ENCODE data around the gene IMMT. TPM values are rescaled to one million over a fixed set of nuclear protein-coding genes. Genes with fewer than 3 reads are reported as not detected.

The IMMT gene
- total RNA-seq, 1 experiment from 2014 or later: 52.1 TPM

DNA sequence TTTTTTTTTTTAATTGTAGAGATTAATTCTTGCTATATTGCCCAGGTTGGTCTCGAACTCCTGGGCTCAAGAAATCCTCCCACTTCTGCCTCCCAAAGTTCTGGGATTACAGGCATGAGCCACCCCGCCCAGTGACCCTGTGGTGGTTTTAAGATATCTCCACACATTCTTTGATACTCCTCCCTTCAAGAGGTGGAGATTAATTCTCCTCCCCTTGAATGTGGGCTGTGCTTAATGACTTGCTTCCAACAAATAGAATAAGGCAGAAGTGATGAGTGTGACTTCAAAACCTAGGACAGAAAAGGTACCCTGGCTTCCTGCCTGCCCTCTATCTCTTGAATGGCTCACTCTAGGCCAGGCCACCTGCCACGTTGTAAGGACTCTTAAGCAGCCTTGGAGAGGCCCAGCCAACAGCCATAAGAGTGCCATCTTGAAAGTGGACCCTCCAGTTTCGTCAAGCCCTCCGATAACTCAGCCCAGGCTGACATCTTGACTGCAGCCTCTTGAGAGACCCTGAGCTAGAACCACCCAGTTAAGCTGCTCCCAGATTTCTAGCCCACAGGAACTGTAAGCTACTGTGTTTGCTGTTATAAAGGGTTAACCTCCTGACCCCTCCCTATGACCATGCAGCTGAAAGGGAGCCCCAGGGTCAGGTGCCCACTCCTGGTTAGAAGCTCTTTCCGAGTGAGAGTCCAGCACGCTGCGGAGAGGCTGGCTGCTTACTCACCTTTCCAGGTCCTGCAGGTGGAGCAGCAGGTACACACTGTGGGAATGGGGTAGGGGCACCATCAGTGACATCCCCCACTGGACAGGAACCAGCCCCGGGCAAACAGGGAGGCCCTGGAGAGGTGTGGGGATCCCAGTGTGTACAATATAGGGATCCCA is 31.6 kb upstream of the IMMT start:
- no peak for DNase-seq (ENCODE audit: low spot score)

DNA sequence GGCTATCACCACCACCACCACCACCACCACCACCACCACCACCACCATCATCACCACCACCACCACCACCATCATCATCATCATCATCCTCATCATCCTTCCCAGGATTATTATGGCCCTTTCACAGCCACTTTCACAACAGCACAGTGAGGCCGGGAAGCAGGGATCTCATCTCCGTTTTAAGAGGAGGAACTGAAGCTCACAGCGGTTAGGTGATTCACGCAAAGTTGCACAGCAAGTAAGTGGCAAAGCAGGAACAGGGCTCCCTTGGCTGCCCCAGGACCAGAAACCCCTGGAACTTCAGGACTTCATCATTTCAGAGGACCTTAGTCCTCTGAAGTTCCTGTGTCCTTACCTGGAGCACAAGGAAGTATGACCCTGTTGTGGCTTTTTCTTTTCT is 30.8 kb upstream of the IMMT start:
- no peak for DNase-seq (ENCODE audit: low spot score)

DNA sequence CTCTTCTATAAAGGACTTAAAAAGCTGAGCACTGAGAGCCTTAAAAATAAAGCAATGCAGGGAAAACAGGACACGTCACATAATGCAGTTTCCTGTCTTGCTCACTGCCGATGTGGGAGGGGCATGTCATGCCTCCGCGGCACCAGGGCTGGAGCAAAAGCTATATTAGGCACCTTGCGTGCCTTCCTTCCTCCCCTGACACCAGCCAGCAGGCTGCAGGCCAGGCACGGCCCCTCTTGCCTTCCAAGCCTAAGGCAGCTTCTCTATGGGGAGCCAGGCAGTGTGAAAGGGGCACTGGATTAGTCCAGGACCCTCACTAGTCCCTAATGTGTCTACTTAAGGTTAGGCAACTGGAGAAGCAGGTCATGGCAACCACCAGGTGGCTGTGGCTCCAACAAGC is 30.3 kb upstream of the IMMT start:
- DNase-seq (ENCODE audit: low spot score): no peak

DNA sequence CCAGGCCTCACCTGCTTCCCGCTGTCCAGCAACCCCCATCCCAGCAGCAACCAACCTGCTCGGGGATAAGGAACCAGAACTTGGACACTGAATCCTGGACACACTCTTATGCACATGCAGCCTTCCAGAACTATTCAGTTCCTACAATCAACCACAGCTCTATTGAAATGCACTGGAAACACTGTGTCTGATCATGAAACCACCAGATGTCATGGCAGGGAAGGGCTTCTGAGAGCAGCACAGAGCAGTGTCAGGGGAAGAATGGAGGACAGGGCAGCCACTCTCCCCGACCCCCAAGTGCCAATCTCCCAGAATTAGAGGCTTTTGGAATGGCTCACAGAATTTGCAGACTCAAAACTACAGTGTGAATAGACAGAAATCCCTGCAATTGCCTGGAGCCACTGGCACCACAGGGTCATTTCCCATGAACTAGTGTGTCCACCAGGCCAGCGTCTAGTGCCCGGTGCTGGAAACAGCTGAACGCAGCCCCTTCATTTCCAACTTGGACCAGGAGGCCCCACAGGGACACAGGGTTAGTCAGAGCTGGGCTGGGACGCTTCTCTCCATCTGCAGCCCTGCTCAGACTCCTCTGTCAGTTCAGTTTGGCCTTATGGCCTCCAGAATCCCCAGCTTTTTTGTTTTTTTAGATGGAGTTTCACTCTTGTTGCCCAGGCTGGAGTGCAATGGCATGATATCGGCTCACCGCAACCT is 29.5 kb upstream of the IMMT start:
- DNase-seq (ENCODE audit: low spot score): no peak

DNA sequence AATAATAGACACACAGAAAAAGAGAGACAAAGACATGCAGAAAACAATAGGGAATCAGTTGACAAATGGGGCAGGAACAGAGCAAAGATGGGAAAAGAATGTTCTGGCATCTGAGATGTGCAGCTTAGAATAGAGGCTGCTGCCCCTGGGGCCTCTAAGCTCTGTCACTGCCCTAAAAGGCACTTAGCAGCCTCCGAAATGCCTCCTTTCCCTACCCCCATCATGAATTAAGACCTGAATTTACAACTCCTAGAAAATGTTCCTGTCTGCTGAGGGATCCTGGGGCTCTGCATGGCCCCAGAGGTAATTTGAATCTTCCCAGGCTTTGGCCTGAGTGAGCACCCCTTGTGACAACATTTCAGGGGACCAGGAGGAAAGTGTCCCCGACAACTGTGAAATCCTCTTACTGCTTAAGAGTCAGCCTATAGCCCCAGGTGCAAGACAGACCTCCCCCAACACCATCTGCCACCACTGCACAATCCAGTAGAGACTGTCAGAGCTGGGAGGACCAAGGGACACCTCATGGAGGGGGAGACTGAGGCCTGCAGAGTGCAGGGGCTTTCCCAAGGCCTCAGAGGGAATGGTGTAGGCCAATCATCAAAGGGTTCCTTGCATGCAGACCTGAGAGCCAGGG is 28.8 kb upstream of the IMMT start:
- no peak for DNase-seq (ENCODE audit: low spot score)

GRCh38 chr2:86223140-86223926 is 28.1 kb upstream of the IMMT start:
- no peak for DNase-seq (ENCODE audit: low spot score)

DNA sequence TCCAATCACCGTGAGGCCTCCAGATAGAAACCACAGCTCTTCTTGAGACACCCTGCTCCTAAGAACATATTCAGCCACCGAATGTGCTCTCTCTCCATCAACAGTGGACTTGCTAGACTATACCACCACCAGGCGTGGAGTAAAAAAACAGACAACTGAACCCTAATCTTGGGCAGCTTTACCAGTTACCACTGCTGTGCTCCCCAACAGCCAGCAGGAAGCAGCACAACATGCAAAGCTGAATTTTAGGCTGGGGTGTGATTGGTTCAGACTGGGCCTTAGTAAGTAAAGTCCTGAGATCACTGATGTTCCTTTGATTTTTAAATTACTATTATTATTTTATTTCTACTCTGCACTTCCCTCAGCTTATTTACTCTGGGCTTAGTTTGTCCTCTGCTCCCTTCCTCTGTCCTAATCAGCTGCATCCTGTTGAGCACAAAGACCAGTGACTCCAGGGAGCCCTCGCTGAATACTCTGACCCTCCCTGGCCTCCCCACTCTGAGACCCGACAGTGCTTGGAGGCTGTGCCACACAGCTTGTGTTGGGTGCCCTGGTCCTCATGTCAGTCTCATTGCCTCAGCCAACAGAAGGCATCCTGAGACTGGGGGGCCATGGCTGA is 25.9 kb upstream of the IMMT start:
- peak; percentile 68 for DNase-seq (ENCODE audit: low spot score)

DNA sequence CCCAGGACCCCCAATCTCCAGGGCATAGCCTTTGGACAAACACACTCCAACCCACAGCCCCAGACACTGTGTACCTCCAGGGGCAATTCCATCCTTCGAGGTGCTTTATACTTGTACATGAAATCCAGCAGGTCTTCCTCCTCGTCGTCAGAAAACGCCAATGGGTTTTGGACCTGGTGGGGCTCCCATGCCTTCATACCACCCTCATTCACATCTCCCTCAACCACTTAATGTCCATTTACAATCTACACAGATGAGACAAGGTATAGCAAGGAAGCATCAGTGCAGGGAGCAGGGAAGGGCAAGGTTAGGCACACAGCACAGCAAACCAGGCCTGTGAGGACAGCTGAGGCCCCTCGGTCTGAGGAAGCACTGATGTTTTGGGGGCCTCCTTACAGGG is 24.6 kb upstream of the IMMT start:
- no peak for DNase-seq (ENCODE audit: low spot score)

- DNase-seq (ENCODE audit: low spot score): no peak
Observed at GRCh38 chr2:86218124-86218523, 22.9 kb upstream of the IMMT start.

DNA sequence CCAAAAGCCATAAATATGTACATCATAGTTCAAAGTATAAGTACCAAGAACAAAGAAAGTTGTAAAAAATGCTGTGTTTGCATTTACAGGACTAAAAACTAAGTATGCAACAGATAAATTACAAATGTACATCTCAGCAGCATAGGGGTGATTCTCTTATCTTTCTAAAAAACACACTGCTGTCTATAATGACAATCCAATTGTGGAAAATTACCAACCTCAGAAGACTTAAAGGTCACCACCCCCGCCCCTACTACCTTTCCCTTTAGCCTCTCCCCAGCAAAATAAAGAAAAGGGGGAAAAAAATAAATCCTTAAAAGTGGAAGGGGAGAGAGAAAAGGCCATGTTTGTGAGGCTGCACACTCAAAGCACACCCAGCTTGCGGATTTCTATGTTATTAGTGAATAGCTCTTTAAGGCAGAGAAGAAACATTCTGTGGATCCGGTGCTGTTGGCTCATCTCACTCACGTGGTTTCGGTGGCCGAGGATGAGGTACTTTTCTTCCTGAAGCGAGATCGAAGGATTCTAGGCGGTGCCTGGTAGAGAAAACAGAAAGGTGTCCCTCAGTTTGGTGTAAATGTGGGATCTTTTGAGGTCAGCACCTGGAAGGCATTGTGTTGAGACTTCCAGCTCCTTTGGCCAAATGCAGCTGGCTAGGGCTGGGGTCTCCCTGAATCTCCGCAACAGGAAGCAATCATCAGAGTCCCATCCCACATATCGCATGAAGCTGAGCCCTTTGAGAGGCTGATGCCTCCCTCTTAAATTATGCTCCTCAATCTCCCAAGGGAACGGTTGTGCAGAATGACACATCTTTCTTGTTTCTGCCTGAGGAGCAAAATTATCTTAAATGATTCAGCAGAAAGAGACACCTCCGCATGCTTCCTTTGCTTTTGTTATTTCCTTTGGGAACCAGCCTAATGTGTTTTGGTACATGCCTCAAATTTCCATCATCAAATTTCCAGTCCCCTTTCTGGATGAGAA is 21.6 kb upstream of the IMMT start:
- no peak for DNase-seq (ENCODE audit: low spot score)

DNA sequence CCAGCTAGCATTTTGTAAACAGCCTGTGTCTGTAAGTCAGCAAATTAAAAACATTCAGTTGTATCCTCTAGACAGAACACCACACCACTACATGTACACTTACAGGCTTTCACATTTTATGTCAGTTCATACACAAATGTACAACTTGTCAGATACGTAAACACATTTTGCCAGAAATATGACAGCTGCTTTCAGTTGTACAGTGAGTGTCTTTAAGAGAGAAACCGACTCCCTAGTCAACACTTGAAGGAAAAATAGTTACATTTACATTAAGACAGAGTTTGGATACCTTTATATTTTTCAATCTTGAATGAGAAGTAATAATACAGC is 19.2 kb upstream of the IMMT start:
- DNase-seq (ENCODE audit: low spot score): no peak

GRCh38 chr2:86213699-86214502 is 18.6 kb upstream of the IMMT start:
- no peak for DNase-seq (ENCODE audit: low spot score)

GRCh38 chr2:86213056-86213455 is 17.8 kb upstream of the IMMT start:
- DNase-seq (ENCODE audit: low spot score): peak; percentile 23

- no peak for DNase-seq (ENCODE audit: low spot score)
Observed at GRCh38 chr2:86211796-86212188, 16.5 kb upstream of the IMMT start.

GRCh38 chr2:86211033-86211795 is 16.0 kb upstream of the IMMT start:
- no peak for DNase-seq (ENCODE audit: low spot score)

DNA sequence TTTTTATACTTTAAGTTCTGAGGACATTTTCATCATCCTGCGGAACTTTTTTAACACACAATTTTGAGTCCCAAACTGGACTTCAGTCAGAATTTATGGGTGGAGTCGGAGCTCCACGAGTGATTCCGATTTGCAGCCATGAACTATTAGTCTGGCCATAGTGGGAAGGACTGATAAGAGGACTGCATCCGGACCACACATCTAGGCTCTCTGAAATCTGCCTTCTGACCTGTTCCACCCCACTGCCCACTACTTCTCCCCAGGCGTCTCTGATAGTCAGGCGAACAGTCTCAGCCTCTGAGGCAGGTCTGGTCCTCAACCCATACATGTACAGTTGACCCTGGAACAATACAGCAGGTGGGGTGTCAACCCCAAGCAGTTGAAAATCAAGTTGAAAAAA is 9.2 kb upstream of the IMMT start:
- no peak for DNase-seq (ENCODE audit: low spot score)

DNA sequence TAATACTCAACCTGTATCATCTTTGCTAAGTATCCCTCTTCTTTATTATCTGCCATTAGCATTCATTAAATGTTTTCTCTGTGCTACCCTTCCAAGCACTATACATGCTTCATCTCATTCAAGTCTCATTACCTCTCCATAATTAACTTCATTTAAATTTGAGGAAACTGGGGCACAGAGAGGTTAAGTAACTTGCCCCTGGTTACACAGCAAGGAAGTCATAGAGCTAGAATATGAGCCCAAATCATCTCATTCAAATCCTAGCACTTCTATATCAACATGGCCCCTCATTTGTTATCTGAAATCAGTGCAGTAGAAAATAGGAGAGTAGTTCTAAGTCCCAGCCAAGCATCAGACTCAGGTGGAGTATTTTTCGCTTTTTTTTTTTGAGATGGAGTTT is 8.4 kb upstream of the IMMT start:
- no peak for DNase-seq (ENCODE audit: low spot score)

GRCh38 chr2:86202702-86203101 is 7.4 kb upstream of the IMMT start:
- DNase-seq (ENCODE audit: low spot score): no peak

- DNase-seq (ENCODE audit: low spot score): no peak
Observed at GRCh38 chr2:86202336-86202692, 7.1 kb upstream of the IMMT start.

Measured in HT-29 (cell line).